Fibroblast of lung (primary cell): ENCODE results near the gene NR1D1.

ENCODE experiments used
- CTCF ChIP-seq, 2 donors: IDR thresholded peaks in 1 of 2; conservative IDR thresholded peaks in 1 of 2; 1 replicate in 1 of 2; 2 replicates in 1 of 2; pipeline ENCODE4 v1.5.1; 2011 to 2012; ENCODE audit warnings: low read length in 2 of 2, control low read depth in 1 of 2, inconsistent platforms in 1 of 2, low read depth in 1 of 2, mild to moderate bottlenecking in 1 of 2
- EZH2 ChIP-seq: IDR thresholded peaks from 2 replicates; pipeline ENCODE4 v1.5.1; 2012; ENCODE audit warnings: low read length, control low read depth, mild to moderate bottlenecking; ENCODE audit errors: missing control alignments

- TF ChIP-seq CTCF (conservative IDR thresholded peaks at IDR 0.05 in 1 of 2, IDR thresholded peaks at IDR 0.05 in 1 of 2; ENCODE audit: low read depth in 1 of 2, low read length in 2 of 2) = no peak
- no peak for TF ChIP-seq EZH2
Measured at GRCh38 chr17:40091691-40092397, 8.5 kb downstream of the NR1D1 start.
